Body of pancreas (tissue), 4 donors: ENCODE data around the gene BMAL1.

ENCODE experiments used
- CTCF ChIP-seq, 7 experiments: fragments of 450-650 bp in 4 of 7; fragments of 200-600 bp in 3 of 7; sonication (generic) in 3 of 7; IDR thresholded peaks; one replicate each; pipeline ENCODE4 v1.5.1; 2016 to 2019; ENCODE audit warnings: antibody characterized with exemption in 7 of 7
- POLR2A ChIP-seq, 3 donors: fragments of 450-650 bp; IDR thresholded peaks; one replicate each; pipeline ENCODE4 v1.6.1; 2016; ENCODE audit warnings: antibody characterized with exemption in 3 of 3, mild to moderate bottlenecking in 2 of 3

- TF ChIP-seq CTCF (IDR thresholded peaks at IDR 0.05): no peak
- no peak for TF ChIP-seq POLR2A (IDR thresholded peaks at IDR 0.05)
These were observed 71.5 kb downstream of the BMAL1 start for GRCh38 chr11:13349046-13349445.
